HCT116 (cell line): Measurements from ENCODE around the gene CCDC92B. TPM values are rescaled to one million over a fixed set of nuclear protein-coding genes. Genes with fewer than 3 reads are reported as not detected.

Experiments
- ATAC-seq: fragments of 200-7000 bp; cut with Tn5 transposase; 2 replicates; pipeline ENCODE4 v1.9.1; 2020; ENCODE audit warnings: mild to moderate bottlenecking, moderate library complexity
- BruUV-seq: library from RNA; stranded (reverse); fragments of 400-500 nt; replicated peaks from 2 replicates; lab custom pipeline; 2021; lab: Mats Ljungman, UMichigan
- CTCF ChIA-PET: fragments of 300-600 bp; sonication (Branson Sonifier 250); formaldehyde crosslinking; loops from one replicate; lab custom pipeline; 2021; ENCODE audit warnings: antibody characterized with exemption; lab: Charles Lee
- POLR2A ChIA-PET: fragments of 300-600, 350-600 bp; sonication (Branson Sonifier 250); formaldehyde crosslinking; loops from one replicate; lab custom pipeline; 2021; ENCODE audit warnings: antibody characterized with exemption; lab: Charles Lee
- RAD21 ChIA-PET, 2 experiments: fragments of 300-600 bp; sonication (Branson Sonifier 250); formaldehyde crosslinking; loops; one replicate each; lab custom pipeline; 2023; ENCODE audit warnings: low total read pairs in 2 of 2; ENCODE audit not compliant: uncharacterized antibody in 2 of 2, unreplicated experiment in 2 of 2, low non-redundant PET in 1 of 2; lab: Charles Lee
- DNase-seq: peaks from one replicate; pipeline ENCODE4 v3.0.0-alpha.2; 2010; ENCODE audit warnings: low read depth, low spot score
- H2AFZ ChIP-seq: fragments of 200-600 bp; shearing (Covaris generic), sonication (generic); 2 replicates; pipeline ENCODE4 v1.6.1; 2017; ENCODE audit warnings: low read depth, mixed run types, mixed read lengths, antibody characterized with exemption, low read length; ENCODE audit not compliant: poor library complexity, severe bottlenecking
- H3K27ac ChIP-seq: 2 replicates; pipeline ENCODE4 v1.5.1; 2012; ENCODE audit warnings: low read depth, low read length
- H3K27me3 ChIP-seq: fragments of 200-600 bp; sonication (generic); 2 replicates; pipeline ENCODE4 v1.6.1; 2016; ENCODE audit warnings: mixed run types, low read length, mixed read lengths; ENCODE audit not compliant: insufficient read depth
- H3K36me3 ChIP-seq, 2 experiments: fragments of 200-500 bp in 1 of 2; fragments of 200-600 bp in 1 of 2; sonication (Bioruptor generic) in 1 of 2; sonication (generic) in 1 of 2; 2 replicates each; pipeline versions ENCODE4 v1.5.1 to v1.6.1; 2014 to 2016; ENCODE audit warnings: low read length in 2 of 2, inconsistent platforms in 1 of 2, mixed read lengths in 1 of 2, mixed run types in 1 of 2; ENCODE audit not compliant: insufficient read depth in 2 of 2, control insufficient read depth in 1 of 2
- H3K4me1 ChIP-seq, 2 experiments: fragments of 200-600 bp in 1 of 2; sonication (generic) in 1 of 2; 2 replicates each; pipeline versions ENCODE4 v1.5.1 to v1.6.1; 2012 to 2017; ENCODE audit warnings: low read length in 2 of 2, inconsistent platforms in 1 of 2, mild to moderate bottlenecking in 1 of 2, mixed read lengths in 1 of 2, mixed run types in 1 of 2, moderate library complexity in 1 of 2; ENCODE audit not compliant: insufficient read depth in 2 of 2, control insufficient read depth in 1 of 2
- H3K4me2 ChIP-seq: fragments of 200-600 bp; sonication (generic); 2 replicates; pipeline ENCODE4 v1.6.1; 2017; ENCODE audit warnings: mixed run types, low read length, mixed read lengths
- H3K4me3 ChIP-seq, 2 experiments: fragments of 200-600 bp in 1 of 2; sonication (generic) in 1 of 2; replicated peaks in 1 of 2; 2 replicates each; pipeline ENCODE4 v1.5.1; 2011 to 2016; ENCODE audit warnings: low read length in 2 of 2, control low read depth in 1 of 2, low read depth in 1 of 2, mild to moderate bottlenecking in 1 of 2, mixed read lengths in 1 of 2, mixed run types in 1 of 2
- H3K79me2 ChIP-seq: fragments of 200-600 bp; sonication (generic); 2 replicates; pipeline ENCODE4 v1.6.1; 2017; ENCODE audit warnings: mild to moderate bottlenecking, mixed run types, low read length, moderate library complexity, mixed read lengths; ENCODE audit not compliant: insufficient read depth
- H3K9ac ChIP-seq: fragments of 200-600 bp; sonication (generic); 2 replicates; pipeline ENCODE4 v1.6.1; 2016; ENCODE audit warnings: low read length, mixed read lengths
- H3K9me2 ChIP-seq: fragments of 200-600 bp; sonication (generic), shearing (Covaris generic); 2 replicates; pipeline ENCODE4 v1.6.1; 2017; ENCODE audit warnings: mixed run types, mild to moderate bottlenecking, moderate library complexity; ENCODE audit not compliant: insufficient read depth
- H3K9me3 ChIP-seq, 2 experiments: fragments of 200-500 bp in 1 of 2; fragments of 200-600 bp in 1 of 2; sonication (Bioruptor generic) in 1 of 2; sonication (generic) in 1 of 2; 2 replicates each; pipeline ENCODE4 v1.6.1; 2014 to 2017; ENCODE audit warnings: low read length in 2 of 2, mixed read lengths in 2 of 2, inconsistent platforms in 1 of 2, low read depth in 1 of 2, mild to moderate bottlenecking in 1 of 2, mixed run types in 1 of 2, moderate library complexity in 1 of 2; ENCODE audit not compliant: control insufficient read depth in 1 of 2, insufficient read depth in 1 of 2
- H4K20me1 ChIP-seq: fragments of 200-600 bp; sonication (generic), shearing (Covaris generic); 2 replicates; pipeline ENCODE4 v1.6.1; 2017; ENCODE audit warnings: mixed run types, mild to moderate bottlenecking, moderate library complexity; ENCODE audit not compliant: insufficient read depth
- JUND ChIP-seq: IDR thresholded peaks from 2 replicates; pipeline ENCODE4 v1.6.1; 2012
- SP1 ChIP-seq: IDR thresholded peaks from 2 replicates; pipeline ENCODE4 v1.6.1; 2012; ENCODE audit warnings: low read depth
- YY1 ChIP-seq: IDR thresholded peaks from 2 replicates; pipeline ENCODE4 v1.6.1; 2011; ENCODE audit warnings: low read length, low read depth, moderate library complexity, mild to moderate bottlenecking; ENCODE audit not compliant: insufficient replicate concordance; ENCODE audit errors: extremely low read depth
- ZFX ChIP-seq: fragments of 450-650 bp; IDR thresholded peaks from 2 replicates; pipeline ENCODE4 v1.6.1; 2017
- intact Hi-C: fragments of 100-400 bp; cut with micrococcal nuclease; formaldehyde crosslinking; loops from 2 replicates; pipeline ENCODE4 v1.10.0; 2022
- total RNA-seq: library from RNA; stranded (reverse); gene quantifications from one replicate; pipeline ENCODE4 v1.2.1, GENCODE V29; 2021; ENCODE audit not compliant: unreplicated experiment
- TF ChIP-seq, protein P1 (sequence below), 3 experiments: fragments of 200-600 bp in 1 of 3; sonication (generic) in 1 of 3; IDR thresholded peaks in 2 of 3; conservative IDR thresholded peaks in 1 of 3; 2 replicates each; pipeline ENCODE4 v1.5.1; 2012 to 2017; ENCODE audit warnings: low read depth in 2 of 3, low read length in 2 of 3, antibody characterized with exemption in 1 of 3, borderline replicate concordance in 1 of 3, control low read depth in 1 of 3, mild to moderate bottlenecking in 1 of 3, mixed read lengths in 1 of 3, mixed run types in 1 of 3, moderate library complexity in 1 of 3; ENCODE audit not compliant: insufficient read depth in 1 of 3
- TF ChIP-seq, protein P2 (sequence below): IDR thresholded peaks from 2 replicates; pipeline ENCODE4 v1.6.1; 2011; ENCODE audit warnings: mild to moderate bottlenecking, low read length, moderate library complexity; ENCODE audit not compliant: insufficient replicate concordance; ENCODE audit errors: extremely low read depth

The CCDC92B gene
- total RNA-seq, 1 experiment from 2014 or later = 0.17 TPM

DNA sequence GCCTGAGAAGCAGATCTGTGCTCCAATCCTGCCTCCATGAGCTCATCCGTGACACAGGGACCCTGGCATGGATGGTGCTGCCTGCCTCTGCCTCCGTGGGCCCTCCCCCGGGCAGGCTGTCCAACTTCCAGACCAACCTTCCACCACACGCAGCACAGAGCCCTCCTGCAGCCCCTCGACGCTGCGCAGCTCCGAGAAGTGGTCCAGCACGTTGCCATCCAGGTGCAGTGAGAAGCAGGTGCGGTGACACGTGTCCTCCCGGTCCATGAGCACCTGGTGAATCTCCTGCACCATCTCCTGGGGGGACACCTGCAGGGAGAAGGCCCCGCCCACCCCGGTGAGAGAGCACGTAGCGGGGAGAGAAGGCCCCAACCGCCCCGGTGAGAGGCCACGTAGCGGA is 46.3 kb downstream of the CCDC92B start:
- Histone ChIP-seq H4K20me1 (peaks cover 14% of the 10 kb centered on the region; the same call in 1 of the 2 replicates), H3K4me2 (no peak overlapping the region), H2AFZ (no peak overlapping the region), H3K27me3 (no peaks in the 10 kb centered on the region), H3K4me1 (peaks cover 3 to 6% of the 10 kb centered on the region in 2 experiments), H3K4me3 (no peak overlapping the region), H3K36me3 (peaks cover 20 to 47% of the 10 kb centered on the region in 2 experiments), H3K9me2 (no peaks in the 10 kb centered on the region), H3K79me2 (peaks cover 53% of the 10 kb centered on the region), H3K9ac (no peak overlapping the region), H3K27ac (no peak overlapping the region), H3K9me3 (no peaks in the 10 kb centered on the region)
- CTCF ChIA-PET = no interaction called here
- intact Hi-C loops = no loop called here
- RAD21 ChIA-PET = no interaction called here
- BruUV-seq = no TSS peak
- TF ChIP-seq SP1 (no peak), YY1 (no peak), ZFX (no peak), JUND (no peak)
- TF ChIP-seq, protein P1, sequence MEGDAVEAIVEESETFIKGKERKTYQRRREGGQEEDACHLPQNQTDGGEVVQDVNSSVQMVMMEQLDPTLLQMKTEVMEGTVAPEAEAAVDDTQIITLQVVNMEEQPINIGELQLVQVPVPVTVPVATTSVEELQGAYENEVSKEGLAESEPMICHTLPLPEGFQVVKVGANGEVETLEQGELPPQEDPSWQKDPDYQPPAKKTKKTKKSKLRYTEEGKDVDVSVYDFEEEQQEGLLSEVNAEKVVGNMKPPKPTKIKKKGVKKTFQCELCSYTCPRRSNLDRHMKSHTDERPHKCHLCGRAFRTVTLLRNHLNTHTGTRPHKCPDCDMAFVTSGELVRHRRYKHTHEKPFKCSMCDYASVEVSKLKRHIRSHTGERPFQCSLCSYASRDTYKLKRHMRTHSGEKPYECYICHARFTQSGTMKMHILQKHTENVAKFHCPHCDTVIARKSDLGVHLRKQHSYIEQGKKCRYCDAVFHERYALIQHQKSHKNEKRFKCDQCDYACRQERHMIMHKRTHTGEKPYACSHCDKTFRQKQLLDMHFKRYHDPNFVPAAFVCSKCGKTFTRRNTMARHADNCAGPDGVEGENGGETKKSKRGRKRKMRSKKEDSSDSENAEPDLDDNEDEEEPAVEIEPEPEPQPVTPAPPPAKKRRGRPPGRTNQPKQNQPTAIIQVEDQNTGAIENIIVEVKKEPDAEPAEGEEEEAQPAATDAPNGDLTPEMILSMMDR (IDR thresholded peaks at IDR 0.05 in 2 of 3, conservative IDR thresholded peaks at IDR 0.05 in 1 of 3; ENCODE audit: borderline replicate concordance in 1 of 3, insufficient read depth in 1 of 3, low read depth in 2 of 3, low read length in 2 of 3) = no peak
- TF ChIP-seq, protein P2, sequence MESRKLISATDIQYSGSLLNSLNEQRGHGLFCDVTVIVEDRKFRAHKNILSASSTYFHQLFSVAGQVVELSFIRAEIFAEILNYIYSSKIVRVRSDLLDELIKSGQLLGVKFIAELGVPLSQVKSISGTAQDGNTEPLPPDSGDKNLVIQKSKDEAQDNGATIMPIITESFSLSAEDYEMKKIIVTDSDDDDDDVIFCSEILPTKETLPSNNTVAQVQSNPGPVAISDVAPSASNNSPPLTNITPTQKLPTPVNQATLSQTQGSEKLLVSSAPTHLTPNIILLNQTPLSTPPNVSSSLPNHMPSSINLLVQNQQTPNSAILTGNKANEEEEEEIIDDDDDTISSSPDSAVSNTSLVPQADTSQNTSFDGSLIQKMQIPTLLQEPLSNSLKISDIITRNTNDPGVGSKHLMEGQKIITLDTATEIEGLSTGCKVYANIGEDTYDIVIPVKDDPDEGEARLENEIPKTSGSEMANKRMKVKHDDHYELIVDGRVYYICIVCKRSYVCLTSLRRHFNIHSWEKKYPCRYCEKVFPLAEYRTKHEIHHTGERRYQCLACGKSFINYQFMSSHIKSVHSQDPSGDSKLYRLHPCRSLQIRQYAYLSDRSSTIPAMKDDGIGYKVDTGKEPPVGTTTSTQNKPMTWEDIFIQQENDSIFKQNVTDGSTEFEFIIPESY = no peak
- DNase-seq (no peak), ATAC-seq (no peak)
- POLR2A ChIA-PET = no interaction called here
